Astrocyte of the cerebellum (primary cell): ENCODE results near the gene SMURF2.

Experiments
- DNase-seq: peaks from one replicate; pipeline ENCODE4 v3.0.0-alpha.2; 2011; ENCODE audit warnings: low read depth
- H3K4me3 ChIP-seq: 2 replicates; pipeline ENCODE4 v1.5.1; 2011; ENCODE audit warnings: mild to moderate bottlenecking, low read depth, low read length, moderate library complexity
- in situ Hi-C: cut with HindIII; loops from 2 replicates; pipeline ENCODE4 v1.10.0; 2017; ENCODE audit warnings: low sequenced_read_pairs
- TF ChIP-seq, protein P1 (sequence below): IDR thresholded peaks from 2 replicates; pipeline ENCODE4 v1.5.1; 2012; ENCODE audit warnings: low read length, low read depth, moderate library complexity, mild to moderate bottlenecking; ENCODE audit errors: missing control alignments

SMURF2 gene

DNA sequence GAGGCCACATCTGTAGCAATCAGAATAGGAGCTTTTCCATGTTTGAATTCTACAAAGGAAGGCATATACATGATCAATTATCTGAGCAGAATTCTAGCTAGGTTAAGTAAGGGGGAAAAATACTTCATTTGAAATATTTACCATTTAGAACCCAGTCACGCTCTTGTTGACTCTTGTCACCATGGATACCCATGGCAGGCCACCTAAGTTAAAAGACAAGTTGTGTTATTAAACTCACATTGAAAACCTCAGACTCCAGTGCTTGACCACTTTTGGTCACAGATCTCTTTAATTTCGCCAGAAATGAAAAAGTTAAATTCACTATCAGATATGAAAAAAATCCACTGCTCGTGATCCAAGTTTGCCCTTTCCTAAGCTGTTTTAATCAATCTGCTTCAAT is 160.1 kb downstream of the SMURF2 start:
- TF ChIP-seq, protein P1, sequence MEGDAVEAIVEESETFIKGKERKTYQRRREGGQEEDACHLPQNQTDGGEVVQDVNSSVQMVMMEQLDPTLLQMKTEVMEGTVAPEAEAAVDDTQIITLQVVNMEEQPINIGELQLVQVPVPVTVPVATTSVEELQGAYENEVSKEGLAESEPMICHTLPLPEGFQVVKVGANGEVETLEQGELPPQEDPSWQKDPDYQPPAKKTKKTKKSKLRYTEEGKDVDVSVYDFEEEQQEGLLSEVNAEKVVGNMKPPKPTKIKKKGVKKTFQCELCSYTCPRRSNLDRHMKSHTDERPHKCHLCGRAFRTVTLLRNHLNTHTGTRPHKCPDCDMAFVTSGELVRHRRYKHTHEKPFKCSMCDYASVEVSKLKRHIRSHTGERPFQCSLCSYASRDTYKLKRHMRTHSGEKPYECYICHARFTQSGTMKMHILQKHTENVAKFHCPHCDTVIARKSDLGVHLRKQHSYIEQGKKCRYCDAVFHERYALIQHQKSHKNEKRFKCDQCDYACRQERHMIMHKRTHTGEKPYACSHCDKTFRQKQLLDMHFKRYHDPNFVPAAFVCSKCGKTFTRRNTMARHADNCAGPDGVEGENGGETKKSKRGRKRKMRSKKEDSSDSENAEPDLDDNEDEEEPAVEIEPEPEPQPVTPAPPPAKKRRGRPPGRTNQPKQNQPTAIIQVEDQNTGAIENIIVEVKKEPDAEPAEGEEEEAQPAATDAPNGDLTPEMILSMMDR, result no peak
- in situ Hi-C loops, result no loop called here
- no peak for DNase-seq
- no peak overlapping the region for H3K4me3 ChIP-seq

DNA sequence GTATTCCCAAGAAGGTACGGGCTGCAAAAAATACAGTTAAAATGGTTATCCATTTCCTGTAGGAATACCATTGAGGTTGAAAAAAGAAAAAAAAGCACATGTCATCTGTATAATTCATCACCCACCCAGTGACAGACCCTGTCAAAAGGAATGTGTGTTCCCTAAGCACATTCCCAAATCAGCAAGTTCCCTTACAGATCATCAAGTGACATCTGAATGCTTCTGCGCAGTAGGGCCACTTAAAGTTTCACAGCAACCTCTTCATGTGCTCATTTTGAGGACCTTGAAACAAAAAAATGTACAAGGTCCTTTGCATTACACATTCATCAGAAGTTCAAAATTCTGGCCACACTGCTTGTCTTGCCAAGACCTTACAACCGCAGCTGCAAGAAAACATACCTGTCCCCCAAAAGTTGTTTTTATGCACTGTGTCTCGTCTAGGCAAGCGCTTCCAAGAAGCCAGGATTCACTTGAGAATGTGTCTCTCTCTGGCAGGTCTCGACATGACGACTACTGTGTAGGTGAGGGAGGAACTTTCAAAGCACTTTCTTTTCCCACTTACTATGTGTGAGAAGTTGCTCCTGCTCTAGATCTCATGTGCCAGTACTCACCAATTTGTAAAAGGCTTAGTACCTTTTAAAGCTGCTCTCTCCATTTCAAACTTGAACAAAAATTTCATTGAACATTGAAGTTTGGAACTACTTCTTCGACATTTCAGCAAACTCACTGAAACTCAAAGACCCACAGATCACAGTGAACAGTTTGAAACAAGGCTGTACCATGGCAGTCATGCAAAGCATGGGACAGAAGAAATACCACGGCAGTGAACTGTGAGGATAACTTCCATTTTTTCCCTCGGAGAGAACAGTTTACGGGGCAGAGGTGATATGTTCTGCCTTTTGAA is 161.0 kb downstream of the SMURF2 start:
- in situ Hi-C loops, result no loop called here
- DNase-seq, result no peak
- H3K4me3 ChIP-seq, result no peak overlapping the region
- TF ChIP-seq, protein P1, result no peak

DNA sequence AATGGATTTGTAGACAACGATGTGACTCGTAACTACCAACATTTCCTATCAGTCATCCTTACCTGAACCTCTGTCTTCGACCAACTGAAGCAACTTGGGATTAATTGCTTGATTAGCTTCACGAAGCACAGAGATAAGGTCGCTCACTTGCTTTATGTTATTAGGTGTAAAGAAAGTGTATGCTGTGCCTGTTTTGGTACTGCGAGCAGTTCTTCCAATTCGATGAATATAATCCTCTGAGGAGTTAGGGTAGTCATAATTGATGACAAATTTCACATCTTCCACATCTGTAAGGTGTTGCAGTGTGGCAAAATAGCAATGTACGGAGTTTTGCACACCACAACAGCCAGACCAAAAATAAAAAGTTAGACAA is 161.6 kb downstream of the SMURF2 start:
- no peak for DNase-seq
- TF ChIP-seq, protein P1, result no peak
- no peak overlapping the region for H3K4me3 ChIP-seq
- in situ Hi-C loops, result no loop called here

DNA sequence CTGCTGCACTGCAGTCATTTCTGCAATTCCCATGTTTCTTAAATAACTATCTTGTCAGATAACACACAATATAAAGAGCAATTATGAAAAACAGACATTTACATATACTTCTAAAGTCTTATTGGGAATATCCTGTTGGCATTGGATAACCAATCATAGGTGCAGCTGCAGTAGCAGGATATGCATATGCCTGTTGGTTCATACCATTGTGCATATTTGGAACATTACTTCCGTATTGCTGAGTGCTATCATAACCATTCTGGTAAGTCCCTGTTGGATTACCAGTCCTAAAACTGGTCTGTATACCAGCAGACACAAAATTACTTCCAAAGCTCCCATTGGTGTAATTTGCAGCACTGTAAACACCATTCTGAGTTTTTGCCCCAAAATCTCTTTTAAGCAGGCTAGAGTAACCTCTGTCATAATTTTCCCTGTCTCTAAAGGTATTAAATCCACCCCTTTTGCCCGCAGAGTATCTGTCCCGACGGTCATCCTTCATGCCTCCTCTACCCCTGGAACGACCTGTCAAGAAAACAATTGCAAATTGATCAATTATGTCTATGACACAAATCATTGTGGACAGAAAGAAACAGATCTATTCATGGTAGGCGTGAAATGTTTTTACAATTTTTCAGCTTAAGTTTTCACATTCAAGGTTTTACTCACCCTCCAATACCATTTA is 162.2 kb downstream of the SMURF2 start:
- in situ Hi-C loops, result loop anchor here (10.0 kb wide), 1 partner anchor 195 kb away; no protein-coding TSS in a partner anchor
- TF ChIP-seq, protein P1, result no peak
- no peak for DNase-seq

DNA sequence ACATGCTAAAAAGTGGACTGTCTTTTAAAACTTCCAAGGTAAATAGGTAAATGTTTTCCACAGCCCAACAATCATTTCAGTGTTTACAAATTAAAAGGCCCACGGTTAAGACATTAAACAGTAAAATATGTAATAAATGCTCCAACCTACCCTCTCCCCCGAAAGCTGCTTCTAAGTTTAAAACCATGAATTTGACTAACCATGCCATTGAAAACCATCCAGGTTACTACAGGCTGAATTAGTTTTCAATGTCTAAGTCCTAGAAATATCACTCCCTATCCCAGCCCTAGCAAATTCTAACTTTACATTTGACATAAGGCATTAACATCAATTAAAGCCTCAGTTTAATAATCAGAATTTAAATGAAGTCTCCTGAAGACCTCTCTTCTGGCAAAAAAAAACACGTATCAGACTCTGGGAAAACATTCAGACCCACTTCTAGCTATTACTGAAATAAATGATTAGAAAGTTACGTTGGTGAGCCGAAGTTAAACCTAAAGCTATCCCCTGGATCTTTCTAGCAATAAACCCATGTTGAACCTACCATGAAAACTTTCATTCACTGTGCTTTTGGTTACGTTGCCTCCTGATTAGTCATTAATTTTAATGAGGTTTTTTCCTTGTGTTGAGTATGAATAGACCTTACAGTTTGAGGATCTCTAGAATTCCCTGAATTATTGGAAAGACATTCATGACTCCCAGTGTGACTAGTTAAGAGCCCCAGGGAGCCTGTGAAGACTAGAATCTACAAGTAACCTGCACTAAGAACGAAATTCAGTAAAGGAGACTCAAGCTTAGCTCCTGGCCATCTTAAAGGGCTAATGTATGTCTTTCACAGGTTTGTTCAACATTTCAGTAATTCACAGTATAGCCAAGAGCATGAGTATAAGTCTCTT is 163.6 kb downstream of the SMURF2 start:
- in situ Hi-C loops, result loop anchor here (10.0 kb wide), 1 partner anchor 194 kb away; no protein-coding TSS in a partner anchor
- TF ChIP-seq, protein P1, result no peak
- H3K4me3 ChIP-seq, result no peak overlapping the region
- DNase-seq, result no peak

More for the DNA sequence above, 162.2 kb downstream of the SMURF2 start:
- no peak overlapping the region for H3K4me3 ChIP-seq

DNA sequence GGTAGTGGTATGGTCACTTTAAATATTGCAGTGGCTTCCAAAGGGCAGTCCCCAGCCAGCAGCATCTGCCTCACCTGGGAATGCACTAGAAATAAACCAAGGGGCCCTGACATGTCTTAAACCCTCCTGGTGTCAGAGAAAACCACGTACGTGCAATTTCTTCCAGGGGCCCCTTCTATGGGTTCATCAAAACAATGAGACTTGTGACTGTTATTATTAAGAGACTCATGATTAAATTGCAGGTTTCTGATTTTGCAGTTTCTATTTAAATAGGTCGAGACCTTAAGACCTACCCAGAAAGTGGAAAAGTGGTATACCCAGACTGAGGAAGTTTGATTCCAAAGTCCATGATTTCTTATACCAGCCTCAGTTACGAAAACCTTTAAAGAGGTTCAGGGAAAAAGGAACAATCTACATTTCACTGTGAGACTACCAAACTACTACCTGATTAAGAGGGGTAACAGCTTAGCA is 164.5 kb downstream of the SMURF2 start:
- in situ Hi-C loops, result loop anchor here (10.0 kb wide), 1 partner anchor 193 kb away; no protein-coding TSS in a partner anchor
- TF ChIP-seq, protein P1, result no peak
- no peak for DNase-seq
- peak overlapping the region; percentile 64 for H3K4me3 ChIP-seq
